Caco-2 (cell line): ENCODE data around the gene ISM1. TPM values are rescaled to one million over a fixed set of nuclear protein-coding genes. Genes with fewer than 3 reads are reported as not detected.

Experiments
- BruUV-seq: library from RNA; stranded (reverse); fragments of 400-500 nt; replicated peaks from 2 replicates; lab custom pipeline; 2021; lab: Mats Ljungman, UMichigan
- CTCF ChIA-PET: fragments of 300-600 bp; sonication (Branson Sonifier 250); formaldehyde crosslinking; loops from one replicate; lab custom pipeline; 2022; ENCODE audit warnings: antibody characterized with exemption; lab: Charles Lee
- POLR2A ChIA-PET: fragments of 300-600 bp; sonication (Branson Sonifier 250); formaldehyde crosslinking; loops from one replicate; lab custom pipeline; 2022; ENCODE audit warnings: antibody characterized with exemption; lab: Charles Lee
- DNase-seq, 2 experiments: peaks; one replicate each; pipeline versions ENCODE4 v3.0.0 to v3.0.0-alpha.2; 2020 to 2022
- H3K27me3 ChIP-seq: replicated peaks from 2 replicates; pipeline ENCODE4 v1.6.0; 2011; ENCODE audit warnings: low read length; ENCODE audit not compliant: control insufficient read depth, insufficient read depth
- H3K36me3 ChIP-seq: 2 replicates; pipeline ENCODE4 v1.5.1; 2011; ENCODE audit warnings: low read length; ENCODE audit not compliant: control insufficient read depth, insufficient read depth
- H3K4me1 ChIP-seq: fragments of 250-450 bp; sonication (Bioruptor Pico); 2 replicates; pipeline ENCODE4 v1.5.1; 2020; ENCODE audit warnings: mild to moderate bottlenecking
- H3K4me3 ChIP-seq: 2 replicates; pipeline ENCODE4 v1.5.1; 2011; ENCODE audit warnings: low read depth, mild to moderate bottlenecking, control low read depth, low read length
- H3K9me3 ChIP-seq: fragments of 250-450 bp; sonication (Bioruptor Pico); 2 replicates; pipeline ENCODE4 v1.5.1; 2020; ENCODE audit warnings: mild to moderate bottlenecking, moderate library complexity
- H3K27ac Mint-ChIP-seq: one replicate; pipeline ENCODE4 v1.8.0; 2022; ENCODE audit warnings: mixed read lengths; ENCODE audit not compliant: unreplicated experiment
- H3K27me3 Mint-ChIP-seq: one replicate; pipeline ENCODE4 v1.8.0; 2022; ENCODE audit warnings: mixed read lengths; ENCODE audit not compliant: insufficient read depth, unreplicated experiment
- H3K36me3 Mint-ChIP-seq: one replicate; pipeline ENCODE4 v1.8.0; 2022; ENCODE audit warnings: mild to moderate bottlenecking, mixed read lengths; ENCODE audit not compliant: insufficient read depth, unreplicated experiment
- H3K4me1 Mint-ChIP-seq: one replicate; pipeline ENCODE4 v1.8.0; 2022; ENCODE audit warnings: low read depth, mixed read lengths; ENCODE audit not compliant: unreplicated experiment
- H3K4me3 Mint-ChIP-seq: one replicate; pipeline ENCODE4 v1.8.0; 2022; ENCODE audit warnings: mild to moderate bottlenecking, moderate library complexity, mixed read lengths; ENCODE audit not compliant: unreplicated experiment
- H3K9me3 Mint-ChIP-seq: one replicate; pipeline ENCODE4 v1.8.0; 2022; ENCODE audit warnings: mixed read lengths; ENCODE audit not compliant: unreplicated experiment
- intact Hi-C: fragments of 100-400 bp; cut with micrococcal nuclease; formaldehyde crosslinking; loops from one replicate; pipeline ENCODE4 v1.10.0; 2022; ENCODE audit not compliant: unreplicated experiment
- total RNA-seq: library from RNA; stranded (reverse); gene quantifications from 2 replicates; pipeline ENCODE4 v1.2.3, GENCODE V29; 2022
- TF ChIP-seq, protein P1 (sequence below), 2 experiments: fragments of 200-600 bp in 1 of 2; IDR thresholded peaks; 1 replicate in 1 of 2; 2 replicates in 1 of 2; pipeline versions ENCODE4 v1.5.1 to v1.8.0; 2011 to 2022; ENCODE audit warnings: antibody characterized with exemption in 1 of 2, control low read depth in 1 of 2, inconsistent platforms in 1 of 2, low read depth in 1 of 2, low read length in 1 of 2, mild to moderate bottlenecking in 1 of 2, moderate library complexity in 1 of 2; ENCODE audit not compliant: insufficient read depth in 1 of 2, severe bottlenecking in 1 of 2, unreplicated experiment in 1 of 2

The ISM1 gene
- total RNA-seq, 1 experiment from 2014 or later, result 1.8 TPM

DNA sequence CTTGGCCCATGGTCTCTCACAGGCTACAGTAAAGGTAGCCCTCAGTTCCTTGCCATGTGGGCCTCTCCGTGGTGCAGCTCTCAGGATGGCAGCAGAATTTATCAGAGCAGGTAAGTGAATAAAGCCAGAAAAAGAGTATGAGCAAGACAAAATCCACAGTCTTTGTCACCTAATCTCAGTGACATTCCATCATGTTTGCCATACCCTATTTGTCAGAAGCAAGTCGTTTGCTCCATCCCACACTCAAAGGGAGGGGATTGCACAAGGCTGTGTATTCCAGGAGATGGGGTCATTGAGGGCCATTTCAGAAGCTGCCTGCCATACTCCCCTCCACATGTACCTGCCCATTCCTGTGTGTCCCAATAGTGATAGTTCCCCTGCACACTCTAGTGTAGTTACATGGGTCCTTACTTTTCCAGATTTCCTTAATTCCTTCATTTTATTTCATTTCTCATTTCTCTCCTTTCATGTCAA lies 24.2 kb downstream of the ISM1 start:
- intact Hi-C loops, result no loop called here
- Mint-ChIP-seq H3K27ac (no peak overlapping the region), H3K9me3 (no peaks in the 10 kb centered on the region), H3K36me3 (no peaks in the 10 kb centered on the region), H3K4me1 (peaks cover 21% of the 10 kb centered on the region), H3K27me3 (no peaks in the 10 kb centered on the region), H3K4me3 (no peak overlapping the region)
- ChIA-PET CTCF (no interaction called here), POLR2A (no interaction called here)
- Histone ChIP-seq H3K9me3 (no peaks in the 10 kb centered on the region), H3K36me3 (no peaks in the 10 kb centered on the region), H3K27me3 (no peaks in the 10 kb centered on the region), H3K4me1 (peaks cover 32% of the 10 kb centered on the region), H3K4me3 (no peak overlapping the region)
- DNase-seq, result peak; percentile 38 to 47
- TF ChIP-seq, protein P1, sequence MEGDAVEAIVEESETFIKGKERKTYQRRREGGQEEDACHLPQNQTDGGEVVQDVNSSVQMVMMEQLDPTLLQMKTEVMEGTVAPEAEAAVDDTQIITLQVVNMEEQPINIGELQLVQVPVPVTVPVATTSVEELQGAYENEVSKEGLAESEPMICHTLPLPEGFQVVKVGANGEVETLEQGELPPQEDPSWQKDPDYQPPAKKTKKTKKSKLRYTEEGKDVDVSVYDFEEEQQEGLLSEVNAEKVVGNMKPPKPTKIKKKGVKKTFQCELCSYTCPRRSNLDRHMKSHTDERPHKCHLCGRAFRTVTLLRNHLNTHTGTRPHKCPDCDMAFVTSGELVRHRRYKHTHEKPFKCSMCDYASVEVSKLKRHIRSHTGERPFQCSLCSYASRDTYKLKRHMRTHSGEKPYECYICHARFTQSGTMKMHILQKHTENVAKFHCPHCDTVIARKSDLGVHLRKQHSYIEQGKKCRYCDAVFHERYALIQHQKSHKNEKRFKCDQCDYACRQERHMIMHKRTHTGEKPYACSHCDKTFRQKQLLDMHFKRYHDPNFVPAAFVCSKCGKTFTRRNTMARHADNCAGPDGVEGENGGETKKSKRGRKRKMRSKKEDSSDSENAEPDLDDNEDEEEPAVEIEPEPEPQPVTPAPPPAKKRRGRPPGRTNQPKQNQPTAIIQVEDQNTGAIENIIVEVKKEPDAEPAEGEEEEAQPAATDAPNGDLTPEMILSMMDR (IDR thresholded peaks at IDR 0.05; ENCODE audit: insufficient read depth in 1 of 2, low read depth in 1 of 2, low read length in 1 of 2, severe bottlenecking in 1 of 2, unreplicated experiment in 1 of 2), result no peak
- no TSS peak for BruUV-seq

DNA sequence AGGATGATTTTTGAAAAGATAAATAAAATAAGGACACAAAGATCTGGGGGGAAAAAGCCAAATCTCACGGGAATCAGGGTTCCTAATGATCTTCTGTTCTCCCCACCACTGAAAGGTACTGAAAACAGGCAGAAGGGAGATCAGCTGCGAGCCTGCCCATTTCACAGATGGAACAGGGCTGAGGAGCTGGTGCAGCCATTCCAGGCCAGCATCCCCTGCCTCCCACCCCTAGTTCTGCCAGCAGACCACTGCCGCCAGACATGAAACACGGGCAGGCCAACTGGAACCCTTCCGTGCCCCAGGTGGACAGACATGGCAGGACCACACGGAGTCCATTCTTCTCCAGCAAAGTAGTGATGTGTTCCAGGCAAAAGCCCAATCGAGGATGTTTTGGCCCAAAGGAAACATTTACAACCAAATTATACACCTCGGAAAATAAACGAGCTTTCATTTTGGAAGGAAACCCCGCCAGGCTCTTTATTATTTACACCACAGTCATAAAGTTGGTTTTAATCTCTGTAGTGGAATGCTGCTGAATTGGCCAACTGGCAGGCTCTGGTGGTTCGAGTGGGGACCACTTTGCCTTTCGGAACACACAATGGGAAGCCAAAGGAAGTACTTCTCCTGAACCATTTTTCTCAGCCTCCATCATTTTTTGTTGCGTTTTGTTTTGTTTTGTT lies 28.2 kb downstream of the ISM1 start:
- Mint-ChIP-seq H3K27ac (no peak overlapping the region), H3K4me1 (peaks cover 15% of the 10 kb centered on the region), H3K27me3 (no peaks in the 10 kb centered on the region), H3K36me3 (no peaks in the 10 kb centered on the region), H3K4me3 (no peak overlapping the region), H3K9me3 (no peaks in the 10 kb centered on the region)
- POLR2A ChIA-PET, result no interaction called here
- no peaks in the 10 kb centered on the region for H3K36me3 ChIP-seq
- TF ChIP-seq, protein P1 (IDR thresholded peaks at IDR 0.05; ENCODE audit: insufficient read depth in 1 of 2, low read depth in 1 of 2, low read length in 1 of 2, severe bottlenecking in 1 of 2, unreplicated experiment in 1 of 2), result no peak
- intact Hi-C loops, result no loop called here
- no peaks in the 10 kb centered on the region for H3K27me3 ChIP-seq
- no TSS peak for BruUV-seq
- DNase-seq, result no peak
- peaks cover 16% of the 10 kb centered on the region for H3K4me1 ChIP-seq
- no peaks in the 10 kb centered on the region for H3K9me3 ChIP-seq
- CTCF ChIA-PET, result interaction anchor here (0.7 kb wide), 1 partner anchor 13 kb away, joined by 3 read pairs; no protein-coding TSS in a partner anchor
- no peak overlapping the region for H3K4me3 ChIP-seq

DNA sequence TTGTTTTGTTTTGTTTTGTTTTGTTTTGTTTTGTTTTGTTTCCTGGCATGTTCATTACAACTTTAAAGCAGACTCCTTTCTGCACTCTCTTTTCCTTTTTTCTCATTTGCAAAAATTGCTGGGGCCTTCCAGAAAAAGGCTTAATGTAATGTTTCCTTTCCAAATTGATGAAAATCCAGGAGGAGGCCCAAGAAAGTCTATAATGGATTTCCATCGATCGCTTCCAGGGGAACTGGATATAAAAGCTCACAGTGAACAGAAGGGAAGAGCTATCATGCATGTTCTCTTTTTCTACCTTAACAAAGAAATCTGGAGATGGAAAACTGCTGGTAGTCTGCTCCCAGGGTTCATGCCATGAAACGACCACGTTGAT lies 28.7 kb downstream of the ISM1 start:
- Mint-ChIP-seq H3K9me3 (no peaks in the 10 kb centered on the region), H3K36me3 (no peaks in the 10 kb centered on the region), H3K4me3 (no peak overlapping the region), H3K27ac (no peak overlapping the region), H3K4me1 (peaks cover 15% of the 10 kb centered on the region), H3K27me3 (no peaks in the 10 kb centered on the region)
- no TSS peak for BruUV-seq
- peaks cover 11% of the 10 kb centered on the region for H3K4me1 ChIP-seq
- ChIA-PET POLR2A (no interaction called here), CTCF (interaction anchor here (0.7 kb wide), 1 partner anchor 12 kb away, joined by 3 read pairs; no protein-coding TSS in a partner anchor)
- intact Hi-C loops, result no loop called here
- H3K27me3 ChIP-seq, result no peaks in the 10 kb centered on the region
- no peak for DNase-seq
- no peaks in the 10 kb centered on the region for H3K9me3 ChIP-seq
- TF ChIP-seq, protein P1 (IDR thresholded peaks at IDR 0.05; ENCODE audit: insufficient read depth in 1 of 2, low read depth in 1 of 2, low read length in 1 of 2, severe bottlenecking in 1 of 2, unreplicated experiment in 1 of 2), result no peak
- no peak overlapping the region for H3K4me3 ChIP-seq
- H3K36me3 ChIP-seq, result no peaks in the 10 kb centered on the region
